ENCODE results near the gene PCBP3. TPM values are rescaled to one million over a fixed set of nuclear protein-coding genes. Genes with fewer than 3 reads are reported as not detected.

Gene PCBP3
- total RNA-seq, 1 donor, result 1.1 TPM

DNA sequence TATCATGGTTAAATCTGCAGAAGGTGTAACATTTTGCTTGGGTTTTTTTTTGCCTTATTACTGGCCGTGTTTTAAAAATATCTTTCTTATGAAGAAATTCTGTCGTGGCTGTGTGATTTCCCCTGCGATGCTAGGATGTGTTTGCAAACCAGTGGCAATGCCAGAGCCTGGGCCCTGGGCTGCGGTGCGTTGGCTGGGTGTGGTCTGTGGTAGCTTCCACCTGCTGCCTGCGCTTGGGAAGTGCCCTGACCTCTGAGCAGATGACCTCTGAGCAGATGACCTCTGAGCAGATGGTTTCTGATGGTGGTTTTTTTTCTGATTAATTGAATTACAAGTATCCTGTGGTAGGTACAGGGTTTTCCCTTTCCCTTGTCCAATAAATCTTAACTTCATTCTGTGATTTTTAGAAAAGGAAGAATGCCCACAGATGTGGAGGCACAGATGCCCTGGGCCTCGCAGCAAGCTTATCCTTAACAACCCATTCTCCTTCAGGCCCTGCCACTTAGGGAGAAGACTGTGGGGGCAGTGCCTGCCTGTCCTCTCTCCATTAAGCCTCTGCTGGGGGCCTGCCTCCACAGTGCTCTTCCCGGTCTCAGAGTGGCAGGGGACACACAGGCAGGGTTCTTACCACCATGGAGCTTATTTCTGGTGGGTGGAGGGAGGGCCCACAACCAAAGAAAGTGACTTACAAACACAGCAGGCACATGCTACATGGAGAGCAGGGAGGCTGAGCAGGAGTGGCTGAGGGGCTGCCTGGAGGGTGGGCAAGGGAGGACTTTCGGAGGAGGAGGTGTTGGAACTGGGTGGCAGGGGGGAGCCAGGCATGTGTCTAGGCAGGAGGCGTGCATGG, 81.7 kb downstream of the PCBP3 start:
- Histone ChIP-seq H3K79me2 (ENCODE audit: insufficient read depth, low read length) (no peaks in the 10 kb centered on the region), H3K4me1 (ENCODE audit: insufficient read depth, low read length) (no peaks in the 10 kb centered on the region), H3K36me3 (ENCODE audit: insufficient read depth, low read length) (no peaks in the 10 kb centered on the region), H3K9me3 (ENCODE audit: low read depth, low read length) (no peaks in the 10 kb centered on the region), H3K4me2 (ENCODE audit: insufficient read depth, low read length) (no peak overlapping the region), H2AFZ (ENCODE audit: low read length) (no peak overlapping the region), H3K27ac (ENCODE audit: low read depth, low read length) (no peak overlapping the region), H4K20me1 (ENCODE audit: insufficient read depth, low read length) (peaks cover 2% of the 10 kb centered on the region), H3K27me3 (ENCODE audit: insufficient read depth, low read length) (peaks cover 28% of the 10 kb centered on the region), H3K4me3 (ENCODE audit: insufficient read depth, low read length) (no peak overlapping the region)
- TF ChIP-seq, protein P1, sequence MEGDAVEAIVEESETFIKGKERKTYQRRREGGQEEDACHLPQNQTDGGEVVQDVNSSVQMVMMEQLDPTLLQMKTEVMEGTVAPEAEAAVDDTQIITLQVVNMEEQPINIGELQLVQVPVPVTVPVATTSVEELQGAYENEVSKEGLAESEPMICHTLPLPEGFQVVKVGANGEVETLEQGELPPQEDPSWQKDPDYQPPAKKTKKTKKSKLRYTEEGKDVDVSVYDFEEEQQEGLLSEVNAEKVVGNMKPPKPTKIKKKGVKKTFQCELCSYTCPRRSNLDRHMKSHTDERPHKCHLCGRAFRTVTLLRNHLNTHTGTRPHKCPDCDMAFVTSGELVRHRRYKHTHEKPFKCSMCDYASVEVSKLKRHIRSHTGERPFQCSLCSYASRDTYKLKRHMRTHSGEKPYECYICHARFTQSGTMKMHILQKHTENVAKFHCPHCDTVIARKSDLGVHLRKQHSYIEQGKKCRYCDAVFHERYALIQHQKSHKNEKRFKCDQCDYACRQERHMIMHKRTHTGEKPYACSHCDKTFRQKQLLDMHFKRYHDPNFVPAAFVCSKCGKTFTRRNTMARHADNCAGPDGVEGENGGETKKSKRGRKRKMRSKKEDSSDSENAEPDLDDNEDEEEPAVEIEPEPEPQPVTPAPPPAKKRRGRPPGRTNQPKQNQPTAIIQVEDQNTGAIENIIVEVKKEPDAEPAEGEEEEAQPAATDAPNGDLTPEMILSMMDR (IDR thresholded peaks at IDR 0.05; ENCODE audit: extremely low read depth, low read depth, low read length), result no peak
- DNase-seq (ENCODE audit: insufficient read length, low spot score, missing footprints), result no peak

DNA sequence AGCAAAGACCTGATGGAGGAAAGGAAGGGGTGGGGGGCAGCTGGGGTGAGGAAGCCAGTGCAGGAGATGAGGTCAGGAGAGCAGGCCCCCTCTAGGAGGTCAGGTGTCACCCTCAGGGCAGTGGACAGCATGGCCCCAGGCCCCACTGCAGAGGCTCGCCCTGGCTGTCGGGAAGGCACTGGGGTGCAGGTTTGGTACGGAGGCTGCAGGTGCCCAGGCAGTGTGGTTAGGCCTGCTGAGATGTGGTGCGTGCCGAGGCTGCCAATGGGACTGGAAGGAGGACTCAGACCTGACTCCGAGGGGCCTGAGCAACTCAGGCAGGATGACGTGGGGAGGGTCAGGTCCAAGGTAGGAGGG, 82.3 kb downstream of the PCBP3 start:
- Histone ChIP-seq H3K9me3 (ENCODE audit: low read depth, low read length) (no peaks in the 10 kb centered on the region), H3K36me3 (ENCODE audit: insufficient read depth, low read length) (no peaks in the 10 kb centered on the region), H3K79me2 (ENCODE audit: insufficient read depth, low read length) (no peaks in the 10 kb centered on the region), H3K4me2 (ENCODE audit: insufficient read depth, low read length) (no peak overlapping the region), H4K20me1 (ENCODE audit: insufficient read depth, low read length) (peaks cover 2% of the 10 kb centered on the region), H3K27ac (ENCODE audit: low read depth, low read length) (no peak overlapping the region), H3K4me1 (ENCODE audit: insufficient read depth, low read length) (no peaks in the 10 kb centered on the region), H3K4me3 (ENCODE audit: insufficient read depth, low read length) (no peak overlapping the region), H3K27me3 (ENCODE audit: insufficient read depth, low read length) (peaks cover 28% of the 10 kb centered on the region), H2AFZ (ENCODE audit: low read length) (no peak overlapping the region)
- TF ChIP-seq, protein P1 (IDR thresholded peaks at IDR 0.05; ENCODE audit: extremely low read depth, low read depth, low read length), result no peak
- DNase-seq (ENCODE audit: insufficient read length, low spot score, missing footprints), result no peak

DNA sequence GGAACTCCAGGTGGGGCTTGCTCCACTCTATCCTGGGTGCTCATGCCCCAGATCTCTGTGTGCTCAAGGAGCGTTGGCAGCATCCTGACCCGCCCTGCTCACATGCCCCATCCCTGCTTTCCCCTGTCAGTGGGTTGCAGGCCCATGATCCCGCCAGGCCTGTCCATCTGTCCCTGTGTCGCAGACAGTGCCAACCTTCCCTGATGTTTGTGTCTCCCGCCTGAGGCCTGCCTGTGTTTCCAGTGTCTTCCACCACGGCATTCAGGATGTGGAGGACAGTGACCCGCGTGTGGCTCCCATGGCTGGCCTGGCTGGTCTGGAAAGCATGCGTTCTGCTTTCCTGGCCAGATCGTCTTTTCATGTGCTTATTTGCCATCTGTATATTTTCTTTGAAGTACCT, 82.9 kb downstream of the PCBP3 start:
- no peaks in the 10 kb centered on the region for H3K36me3 ChIP-seq (ENCODE audit: insufficient read depth, low read length)
- no peak overlapping the region for H3K4me3 ChIP-seq (ENCODE audit: insufficient read depth, low read length)
- TF ChIP-seq, protein P1 (IDR thresholded peaks at IDR 0.05; ENCODE audit: extremely low read depth, low read depth, low read length), result no peak
- H3K27me3 ChIP-seq (ENCODE audit: insufficient read depth, low read length), result peaks cover 28% of the 10 kb centered on the region
- H3K79me2 ChIP-seq (ENCODE audit: insufficient read depth, low read length), result no peaks in the 10 kb centered on the region
- no peak overlapping the region for H2AFZ ChIP-seq (ENCODE audit: low read length)
- H3K9me3 ChIP-seq (ENCODE audit: low read depth, low read length), result no peaks in the 10 kb centered on the region
- H3K27ac ChIP-seq (ENCODE audit: low read depth, low read length), result no peak overlapping the region
- no peak for DNase-seq (ENCODE audit: insufficient read length, low spot score, missing footprints)
- H3K4me1 ChIP-seq (ENCODE audit: insufficient read depth, low read length), result no peaks in the 10 kb centered on the region
- peaks cover 2% of the 10 kb centered on the region for H4K20me1 ChIP-seq (ENCODE audit: insufficient read depth, low read length)
- no peak overlapping the region for H3K4me2 ChIP-seq (ENCODE audit: insufficient read depth, low read length)

DNA sequence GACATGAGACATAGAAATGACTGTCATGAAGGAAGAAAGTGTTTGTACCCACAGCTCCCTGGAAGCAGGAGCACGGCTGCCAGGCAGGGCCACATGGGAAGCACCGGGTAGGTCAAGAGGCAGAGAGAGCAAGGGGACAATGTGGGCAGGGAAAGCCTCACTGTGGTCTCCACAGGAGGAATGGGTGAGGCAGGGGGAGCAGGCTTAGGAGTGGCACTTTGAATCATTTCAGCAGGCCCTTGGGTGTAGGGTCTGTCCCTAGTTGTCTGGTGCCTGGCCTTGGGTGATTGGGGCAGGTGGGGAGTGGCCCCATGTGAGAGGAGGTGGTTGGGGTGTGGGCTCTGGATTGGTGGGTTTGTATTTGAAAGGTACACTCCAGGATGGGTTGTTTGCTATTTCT, 83.9 kb downstream of the PCBP3 start:
- H3K79me2 ChIP-seq (ENCODE audit: insufficient read depth, low read length), result no peaks in the 10 kb centered on the region
- no peaks in the 10 kb centered on the region for H3K4me1 ChIP-seq (ENCODE audit: insufficient read depth, low read length)
- no peaks in the 10 kb centered on the region for H3K9me3 ChIP-seq (ENCODE audit: low read depth, low read length)
- H3K27me3 ChIP-seq (ENCODE audit: insufficient read depth, low read length), result peaks cover 28% of the 10 kb centered on the region
- H2AFZ ChIP-seq (ENCODE audit: low read length), result no peak overlapping the region
- TF ChIP-seq, protein P1 (IDR thresholded peaks at IDR 0.05; ENCODE audit: extremely low read depth, low read depth, low read length), result no peak
- H4K20me1 ChIP-seq (ENCODE audit: insufficient read depth, low read length), result peaks cover 2% of the 10 kb centered on the region
- no peak overlapping the region for H3K4me2 ChIP-seq (ENCODE audit: insufficient read depth, low read length)
- no peaks in the 10 kb centered on the region for H3K36me3 ChIP-seq (ENCODE audit: insufficient read depth, low read length)
- DNase-seq (ENCODE audit: insufficient read length, low spot score, missing footprints), result no peak
- H3K4me3 ChIP-seq (ENCODE audit: insufficient read depth, low read length), result no peak overlapping the region
- no peak overlapping the region for H3K27ac ChIP-seq (ENCODE audit: low read depth, low read length)
